EH (cell line): ENCODE data around the gene ARID1A.
A peak's percentile ranks its signal among the peaks of the same experiment; 100 is the strongest.
"Not testable (repeated sequence)": the region's sequence is repeated elsewhere in the genome, so short reads cannot be mapped to it uniquely, and the experiment has no call there.

Experiments used
- DNase-seq: peaks from one replicate; pipeline ENCODE4 v3.0.0-alpha.2; 2015; ENCODE audit warnings: low read depth

Gene ARID1A

DNA sequence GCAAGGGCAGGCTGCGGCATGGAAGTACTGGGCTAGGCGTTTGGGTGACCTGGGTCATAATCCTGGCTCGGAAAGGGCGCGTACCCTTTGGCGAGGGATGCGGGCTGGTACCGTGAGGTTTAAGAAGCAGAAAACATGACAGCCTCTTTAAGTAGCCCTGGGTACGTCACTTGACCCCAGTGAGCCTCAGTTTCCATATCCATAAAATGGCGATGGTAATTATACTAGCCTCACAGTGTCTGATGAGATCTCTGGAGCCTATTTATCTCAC, 92.6 kb downstream of the ARID1A start:
- DNase-seq: no peak

DNA sequence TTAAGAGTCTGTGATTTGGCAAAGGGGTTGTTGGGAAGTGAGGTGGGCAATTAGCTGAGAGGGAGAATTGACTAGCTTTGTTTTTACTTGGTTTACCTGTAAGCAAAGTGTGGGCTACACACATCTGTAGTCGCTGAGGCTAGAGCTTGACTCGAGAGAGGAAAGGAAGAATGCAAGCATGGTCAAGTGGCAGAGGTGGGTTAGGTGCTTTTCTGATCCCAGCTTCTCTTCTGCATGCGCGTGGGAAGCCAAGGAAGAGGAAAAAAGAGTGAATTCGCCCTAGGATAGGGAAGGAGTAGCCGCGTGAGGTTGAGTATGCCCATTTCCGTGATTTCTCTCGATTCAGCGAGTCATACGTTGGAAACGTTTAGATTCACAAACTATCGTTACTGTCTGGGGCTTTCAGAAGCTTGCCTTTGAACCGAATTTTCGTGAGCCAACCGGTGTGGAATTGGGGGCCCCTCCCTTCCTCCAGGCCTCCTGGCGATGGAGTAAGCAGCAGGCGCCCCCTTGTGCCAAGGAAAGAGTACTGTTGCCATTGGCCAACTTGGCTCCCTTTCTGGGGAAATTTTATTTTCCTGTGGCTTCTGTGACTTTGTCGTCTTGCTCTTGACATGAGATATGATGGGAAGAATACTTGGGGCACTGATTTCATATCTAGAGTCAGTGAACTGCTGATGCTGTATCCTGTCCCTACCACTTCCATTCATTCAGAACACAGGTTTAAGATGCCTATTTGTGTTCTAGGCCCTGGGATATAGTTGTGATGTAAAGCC, 93.2 kb downstream of the ARID1A start:
- DNase-seq: peak; percentile 88

DNA sequence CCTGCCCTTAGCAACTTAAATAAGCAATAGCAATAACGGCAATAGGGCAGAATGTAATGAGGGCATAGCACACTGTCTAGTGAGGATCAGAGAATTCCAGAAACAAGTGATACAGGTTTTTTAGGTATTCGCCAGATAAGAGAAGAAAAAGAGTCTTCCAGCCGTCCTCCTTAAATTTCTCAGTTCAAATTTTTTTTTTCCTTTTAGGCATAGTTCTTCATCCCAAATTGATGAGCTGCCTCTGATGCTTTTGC, 93.7 kb downstream of the ARID1A start:
- no peak for DNase-seq

DNA sequence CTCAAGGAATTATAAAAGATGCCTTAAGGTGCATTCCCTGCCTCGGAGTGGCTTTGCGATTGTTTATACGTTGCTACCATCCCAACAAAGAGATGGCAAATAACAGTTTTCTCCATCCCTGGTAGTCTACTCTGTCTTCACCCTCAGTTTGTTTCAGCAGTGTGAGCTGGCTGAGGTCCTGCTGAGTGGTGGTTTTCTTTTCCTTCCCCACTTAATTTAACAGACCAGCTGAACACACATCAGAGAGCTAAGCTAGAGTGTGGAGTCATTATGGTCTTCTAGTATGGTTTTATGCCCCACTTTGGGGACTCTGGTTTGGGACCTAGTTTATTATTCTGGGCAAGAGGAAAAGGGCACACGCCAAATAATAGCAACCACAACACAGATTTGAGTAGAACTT, 94.1 kb downstream of the ARID1A start:
- DNase-seq: no peak

DNA sequence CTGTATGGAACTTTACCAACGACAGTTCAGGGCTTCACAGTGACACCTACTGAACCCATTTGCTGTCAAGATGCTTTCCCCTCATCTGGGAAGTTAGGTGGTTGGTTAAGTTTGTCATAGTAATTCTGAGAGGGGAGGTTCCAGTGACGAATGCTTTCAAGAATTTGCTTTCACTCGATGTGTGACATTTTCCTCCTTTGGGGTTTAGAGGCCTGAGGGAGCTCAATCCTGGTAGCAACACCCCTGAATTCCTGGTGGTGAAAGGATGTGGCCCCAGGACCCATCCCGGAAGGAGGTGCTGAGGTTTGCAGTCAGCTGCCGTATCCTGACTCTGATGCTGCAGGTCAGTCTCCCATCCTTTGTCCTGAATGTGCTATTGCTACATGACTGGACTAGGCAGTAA, 94.7 kb downstream of the ARID1A start:
- DNase-seq: peak; percentile 55

DNA sequence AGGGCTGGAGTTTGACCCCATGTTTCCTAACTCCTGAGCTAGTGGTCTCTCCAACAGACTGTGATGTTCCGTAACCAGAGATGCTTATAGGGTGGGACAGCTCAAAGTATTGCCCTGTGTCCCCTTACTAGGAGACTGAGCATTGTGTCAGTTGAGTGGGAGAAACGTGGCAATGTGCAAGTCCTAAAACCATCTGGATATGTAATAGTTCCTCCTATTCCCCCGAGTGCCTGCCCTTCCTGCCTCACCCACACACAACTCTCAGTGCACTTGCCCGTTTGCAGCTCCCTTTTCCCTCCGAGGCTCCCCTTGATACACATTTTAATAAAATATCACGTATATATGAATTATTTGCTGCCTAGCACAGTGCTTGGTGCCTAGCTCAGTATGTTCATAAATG, 95.3 kb downstream of the ARID1A start:
- DNase-seq: no peak

DNA sequence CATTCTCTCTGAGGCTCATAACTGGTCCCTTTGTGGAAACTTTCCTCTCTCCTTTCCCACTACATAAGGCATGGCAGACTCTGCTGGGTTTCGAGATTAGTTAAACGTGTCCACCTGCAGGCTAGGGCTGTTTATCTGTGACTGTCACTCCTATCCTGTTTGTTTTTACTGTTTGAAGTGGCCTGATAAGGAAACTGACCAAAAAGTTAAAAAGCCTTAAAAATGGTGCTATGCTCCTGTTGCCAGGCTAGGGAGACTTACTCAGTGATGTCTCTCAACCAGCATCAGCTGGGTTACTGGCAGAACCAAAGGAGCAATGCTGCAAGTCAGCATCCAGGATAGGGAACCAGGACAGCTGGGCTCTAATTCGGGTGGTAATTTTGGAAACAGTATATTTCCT, 95.8 kb downstream of the ARID1A start:
- DNase-seq: no peak

DNA sequence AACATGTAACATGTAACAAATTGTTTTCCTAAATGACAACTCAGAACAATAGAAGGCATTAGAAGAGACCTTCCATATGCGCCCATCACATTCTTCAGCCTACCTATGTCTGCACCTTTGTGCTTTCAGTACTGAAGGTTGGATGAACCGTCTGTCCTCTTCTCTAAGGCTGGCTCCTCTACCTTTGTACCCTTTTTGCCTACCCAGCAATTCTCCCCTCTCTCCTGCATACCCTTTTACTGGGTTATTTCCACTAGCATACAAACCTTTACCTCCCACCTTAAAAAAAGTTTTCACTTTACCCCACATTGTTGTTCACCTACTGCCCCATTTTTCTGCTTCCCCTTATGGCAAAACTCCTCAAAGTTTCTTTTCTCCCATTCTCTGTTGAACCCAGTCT, 97.1 kb downstream of the ARID1A start:
- DNase-seq: no peak

DNA sequence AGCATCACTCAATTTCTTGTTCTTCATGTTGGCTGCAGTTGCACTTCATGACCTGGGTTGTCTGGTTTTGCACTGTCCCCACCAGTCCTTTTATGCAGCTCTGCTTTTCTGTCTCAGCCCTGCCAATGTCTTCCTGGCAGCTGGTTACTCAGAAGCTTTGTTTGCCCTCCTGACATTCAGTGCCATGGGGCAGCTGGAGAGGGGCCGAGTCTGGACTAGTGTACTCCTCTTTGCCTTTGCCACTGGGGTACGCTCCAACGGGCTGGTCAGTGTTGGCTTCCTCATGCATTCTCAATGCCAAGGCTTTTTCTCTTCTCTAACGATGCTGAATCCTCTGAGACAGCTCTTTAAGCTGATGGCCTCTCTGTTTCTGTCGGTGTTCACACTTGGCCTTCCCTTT, 98.6 kb downstream of the ARID1A start:
- DNase-seq: no peak

DNA sequence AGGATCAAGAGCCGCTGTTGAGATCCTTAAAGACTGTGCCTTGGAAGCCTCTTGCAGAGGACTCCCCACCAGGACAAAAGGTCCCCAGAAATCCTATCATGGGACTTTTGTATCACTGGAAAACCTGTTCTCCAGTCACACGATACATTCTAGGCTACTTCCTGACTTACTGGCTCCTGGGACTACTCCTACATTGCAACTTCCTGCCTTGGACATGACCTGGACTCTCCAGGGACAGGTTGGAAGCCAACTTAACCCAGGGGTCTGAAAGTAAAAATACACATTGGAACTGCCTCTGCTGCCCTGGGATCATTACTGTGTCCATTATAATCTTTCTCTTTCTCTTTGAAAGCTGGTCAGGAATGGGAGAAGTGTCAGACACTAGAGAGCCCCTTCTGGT, 101.8 kb downstream of the ARID1A start:
- DNase-seq: no peak

DNA sequence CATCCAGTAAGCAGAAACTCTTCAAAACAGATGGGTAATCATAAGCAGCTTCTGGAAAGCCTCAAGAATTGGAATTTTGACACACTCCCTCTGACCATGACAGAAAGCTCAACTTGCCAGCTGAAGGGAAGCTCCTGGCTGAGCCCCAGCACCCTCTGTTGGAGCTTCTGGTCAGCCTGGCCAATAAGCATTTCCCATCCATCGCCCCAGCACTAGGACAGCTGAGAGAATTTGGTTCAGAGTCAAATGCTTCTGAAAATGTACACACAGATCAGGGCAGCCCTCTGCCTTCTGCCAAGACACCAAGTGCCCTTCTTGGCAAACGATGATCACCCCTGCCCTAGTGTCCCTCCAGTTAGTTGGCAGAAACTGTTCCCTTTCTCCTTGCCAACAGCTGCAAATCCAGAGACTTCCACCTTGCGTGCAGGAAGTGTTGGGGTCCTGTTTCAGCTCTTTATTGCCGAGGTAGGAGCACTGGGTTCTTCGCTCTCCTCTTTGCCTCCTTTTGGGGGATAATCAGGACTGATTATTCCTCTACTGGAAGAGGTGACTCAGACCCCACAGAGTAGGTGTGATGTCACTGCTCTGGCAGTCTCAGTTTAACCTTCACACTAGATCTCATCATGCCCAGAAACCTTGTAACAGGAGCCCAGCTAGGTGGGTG, 103.8 kb downstream of the ARID1A start:
- peak; percentile 83 for DNase-seq

DNA sequence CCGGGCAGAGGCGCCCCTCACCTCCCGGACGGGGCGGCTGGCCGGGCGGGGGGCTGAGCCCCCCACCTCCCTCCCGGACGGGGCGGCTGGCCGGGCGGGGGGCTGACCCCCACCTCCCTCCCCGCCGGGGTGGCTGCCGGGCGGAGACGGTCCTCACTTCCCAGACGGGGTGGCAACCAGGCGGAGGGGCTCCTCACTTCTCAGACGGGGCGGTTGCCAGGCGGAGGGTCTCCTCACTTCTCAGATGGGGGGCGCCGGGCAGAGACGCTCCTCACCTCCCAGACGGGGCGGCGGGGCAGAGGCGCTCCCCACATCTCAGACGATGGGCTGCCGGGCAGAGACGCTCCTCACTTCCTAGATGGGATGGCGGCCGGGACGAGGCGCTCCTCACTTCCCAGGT, 108.1 kb downstream of the ARID1A start:
- DNase-seq: not testable (repeated sequence)

DNA sequence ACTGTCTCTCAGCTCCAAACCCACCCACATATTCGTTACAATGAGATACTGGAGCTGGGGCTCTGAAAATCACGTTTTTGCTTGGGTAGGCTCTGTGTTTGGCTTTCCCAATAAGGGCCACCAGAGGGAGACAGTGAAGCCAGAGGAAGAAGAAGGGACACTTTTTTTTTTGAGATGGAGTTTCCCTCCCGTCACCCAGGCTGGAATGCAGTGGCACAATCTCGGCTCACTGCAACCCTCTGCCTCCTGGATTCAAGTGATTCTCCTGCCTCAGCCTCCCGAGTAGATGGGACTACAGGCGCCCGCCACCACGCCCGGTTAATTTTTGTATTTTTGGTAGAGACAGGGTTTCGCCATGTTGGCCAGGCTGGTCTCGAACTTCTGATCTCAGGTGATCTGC, 114.3 kb downstream of the ARID1A start:
- DNase-seq: peak; percentile 73

DNA sequence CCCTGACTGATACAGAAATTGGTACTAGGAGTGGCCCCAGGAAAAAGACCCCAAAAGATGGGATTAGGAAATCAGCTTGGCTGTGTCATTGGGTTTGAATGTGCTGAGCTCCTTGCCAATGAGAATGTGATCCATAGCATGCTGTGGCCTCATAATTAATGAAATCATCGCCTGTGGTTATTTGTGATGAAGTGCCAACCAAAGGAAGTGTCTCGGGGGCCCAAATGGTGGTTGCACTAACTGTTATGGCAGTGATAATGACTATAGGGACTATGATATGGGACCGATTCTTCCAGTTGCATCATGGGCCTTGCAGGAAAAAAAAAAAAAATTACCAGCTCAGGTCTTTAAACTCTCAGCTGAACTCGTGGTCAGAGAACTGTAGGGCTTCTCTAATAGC, 115.2 kb downstream of the ARID1A start:
- no peak for DNase-seq

DNA sequence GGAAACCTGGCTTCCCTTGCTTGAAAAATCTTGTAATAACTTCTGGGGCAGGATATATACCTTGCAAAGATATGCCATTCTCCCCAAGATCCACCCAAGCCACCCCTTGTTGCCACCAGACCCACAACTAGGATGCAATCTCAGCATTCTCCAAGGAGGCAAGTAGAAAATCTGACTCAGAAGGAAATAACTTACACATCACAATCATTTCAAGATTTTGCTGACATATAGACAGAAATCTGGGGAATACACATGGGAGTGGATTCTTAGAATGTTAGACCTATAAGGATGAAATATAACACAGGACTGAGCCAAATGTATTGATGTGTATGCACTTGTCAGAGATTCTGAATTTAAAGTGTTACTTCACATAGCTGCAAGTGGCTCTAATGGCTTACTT, 115.9 kb downstream of the ARID1A start:
- DNase-seq: no peak

DNA sequence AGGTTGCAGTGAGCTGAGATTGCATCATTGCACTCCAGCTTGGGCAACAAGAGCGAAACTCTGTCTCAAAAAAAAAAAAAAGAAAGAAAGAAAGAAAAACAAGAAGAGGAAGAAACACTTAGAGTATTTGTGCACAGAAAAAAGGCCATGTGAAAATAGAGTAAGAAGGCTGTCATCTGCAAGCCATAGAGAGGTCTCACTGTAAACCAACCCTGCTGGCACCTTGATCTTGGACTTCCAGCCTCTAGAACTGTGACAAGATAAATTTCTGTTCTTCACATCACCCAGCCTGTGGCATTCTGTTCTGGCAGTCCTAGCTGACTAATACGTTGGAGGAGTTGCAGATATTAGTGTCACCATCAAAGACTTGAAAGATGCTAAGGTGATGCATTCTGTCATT, 118.6 kb downstream of the ARID1A start:
- DNase-seq: no peak

DNA sequence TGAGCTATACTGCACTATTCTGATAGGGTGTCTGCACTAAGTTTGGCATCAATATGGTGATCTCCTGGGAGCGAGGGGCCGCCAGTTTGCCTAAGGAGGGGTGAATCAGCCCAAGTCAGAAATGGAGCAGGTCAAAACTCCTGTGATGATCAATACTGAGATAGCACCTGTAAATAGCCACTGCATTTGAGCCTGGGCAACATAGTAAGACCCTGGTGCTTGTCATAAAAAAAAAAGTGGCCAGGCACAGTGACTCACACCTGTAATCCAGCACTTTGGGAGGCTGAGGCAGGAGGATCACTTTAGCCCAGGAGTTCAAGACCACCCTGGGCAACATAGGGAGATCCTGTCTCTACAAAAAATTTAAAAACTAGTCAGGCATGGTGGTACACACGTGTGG, 119.1 kb downstream of the ARID1A start:
- no peak for DNase-seq

DNA sequence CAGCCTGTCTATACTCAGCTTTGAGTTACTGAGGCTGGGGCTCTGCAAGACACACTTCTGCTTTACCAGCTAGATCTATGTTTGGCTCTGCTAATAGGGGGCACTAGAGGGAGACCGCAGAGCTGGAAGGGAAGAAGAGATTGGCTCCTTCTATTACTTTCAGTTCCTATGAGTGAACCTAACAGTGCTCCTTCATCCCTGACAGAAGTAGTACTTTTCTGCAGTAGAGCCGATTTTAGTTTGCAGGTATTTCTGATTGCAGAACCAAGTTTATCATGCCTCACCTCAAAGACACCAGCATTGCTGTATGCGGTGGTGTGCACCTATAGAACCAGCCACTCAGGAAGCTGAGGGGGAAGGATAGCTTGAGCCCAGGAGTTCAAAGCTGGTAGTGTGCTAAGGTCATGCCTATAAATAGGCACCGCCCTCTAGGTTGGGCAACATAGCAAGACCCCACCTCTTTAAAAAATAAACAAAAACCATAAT, 125.0 kb downstream of the ARID1A start:
- DNase-seq: no peak

DNA sequence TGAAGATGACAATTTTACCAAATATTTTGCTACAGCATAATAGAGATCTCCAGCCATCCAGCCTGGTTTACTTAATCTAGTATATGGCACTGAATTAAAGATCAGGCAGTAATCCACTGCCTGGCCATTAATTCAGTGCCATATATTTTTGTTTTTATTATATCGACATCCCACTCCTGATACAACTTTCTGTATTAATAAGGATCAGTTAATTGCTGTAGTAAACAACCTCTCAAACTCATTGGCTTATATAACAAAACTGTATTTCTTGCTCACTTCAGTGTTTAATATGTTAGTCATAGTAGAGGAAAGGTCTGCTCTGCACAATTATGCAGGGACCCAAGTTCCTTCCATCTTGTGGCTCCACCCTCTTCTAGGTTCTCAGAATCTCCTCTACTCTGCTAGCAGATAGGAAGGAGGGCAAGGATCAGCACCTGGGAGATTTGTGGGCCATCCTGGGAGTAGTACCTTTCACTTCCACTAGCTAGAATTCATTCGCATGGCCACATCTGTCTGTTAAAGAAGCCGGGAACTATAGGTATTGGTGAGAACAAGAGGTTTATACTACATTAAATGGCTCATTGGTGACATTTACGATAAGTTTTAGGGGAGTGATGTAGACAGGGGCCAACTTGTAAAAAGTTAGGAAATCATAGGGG, 127.1 kb downstream of the ARID1A start:
- DNase-seq: no peak

DNA sequence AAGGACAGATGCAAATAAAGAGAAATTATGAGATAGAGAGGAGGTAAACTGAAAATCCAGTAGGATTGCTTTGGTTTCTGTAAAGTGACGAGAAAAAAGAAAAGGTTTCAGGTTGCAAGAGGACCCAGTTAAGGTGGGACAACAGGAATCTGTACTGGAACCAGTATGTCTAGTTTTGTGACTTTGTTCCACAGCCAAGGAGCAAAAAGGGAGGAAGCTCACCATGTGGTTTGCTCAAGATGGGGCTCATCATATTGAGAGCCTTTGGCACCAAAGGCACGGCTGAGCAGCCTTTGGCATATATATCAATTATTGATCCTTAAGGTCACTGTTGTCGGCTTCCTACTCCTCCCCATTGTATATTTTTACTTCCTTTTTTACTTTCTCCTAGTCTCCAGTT, 128.9 kb downstream of the ARID1A start:
- DNase-seq: no peak

DNA sequence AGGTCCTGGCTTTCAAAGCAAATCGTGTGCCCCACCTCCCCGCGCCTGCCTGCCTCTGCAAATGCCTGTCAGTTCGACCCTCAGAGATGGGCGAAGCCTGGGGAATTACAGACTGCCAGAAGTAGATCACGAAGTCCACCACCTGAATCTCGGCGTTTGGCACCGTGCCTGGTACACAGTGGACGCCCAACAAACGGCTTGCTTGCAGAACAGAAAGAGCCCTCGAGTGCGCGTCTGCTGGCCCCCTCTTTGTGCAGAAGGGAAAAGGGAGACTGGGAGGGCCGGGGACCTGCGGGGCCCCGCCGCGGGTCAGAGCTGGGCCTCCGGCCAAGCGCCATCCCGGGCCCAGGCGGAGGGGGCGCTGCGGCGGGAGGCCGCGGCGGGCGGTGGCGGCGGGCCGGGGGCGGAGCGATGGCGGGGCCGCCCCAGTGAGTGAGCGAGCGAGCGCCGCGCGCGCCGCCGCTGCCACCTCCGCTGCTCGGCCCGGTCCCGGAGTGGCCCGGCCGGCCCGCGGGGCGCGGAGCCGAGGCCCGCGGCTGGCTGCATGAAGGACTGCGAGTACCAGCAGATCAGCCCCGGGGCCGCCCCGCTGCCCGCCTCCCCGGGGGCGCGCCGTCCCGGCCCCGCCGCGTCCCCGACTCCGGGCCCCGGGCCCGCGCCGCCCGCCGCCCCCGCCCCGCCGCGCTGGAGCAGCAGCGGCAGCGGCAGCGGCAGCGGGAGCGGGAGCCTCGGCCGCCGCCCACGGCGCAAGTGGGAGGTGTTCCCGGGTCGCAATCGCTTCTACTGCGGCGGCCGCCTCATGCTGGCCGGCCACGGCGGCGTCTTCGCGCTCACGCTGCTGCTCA, 130.7 kb downstream of the ARID1A start, which contains the start of gene ZDHHC18:
Gene ZDHHC18 (plus strand): TSS at position 428 of the 845 bp plus-strand sequence. CDS start 117 bp downstream, at position 545.
- DNase-seq: peak; percentile 66

DNA sequence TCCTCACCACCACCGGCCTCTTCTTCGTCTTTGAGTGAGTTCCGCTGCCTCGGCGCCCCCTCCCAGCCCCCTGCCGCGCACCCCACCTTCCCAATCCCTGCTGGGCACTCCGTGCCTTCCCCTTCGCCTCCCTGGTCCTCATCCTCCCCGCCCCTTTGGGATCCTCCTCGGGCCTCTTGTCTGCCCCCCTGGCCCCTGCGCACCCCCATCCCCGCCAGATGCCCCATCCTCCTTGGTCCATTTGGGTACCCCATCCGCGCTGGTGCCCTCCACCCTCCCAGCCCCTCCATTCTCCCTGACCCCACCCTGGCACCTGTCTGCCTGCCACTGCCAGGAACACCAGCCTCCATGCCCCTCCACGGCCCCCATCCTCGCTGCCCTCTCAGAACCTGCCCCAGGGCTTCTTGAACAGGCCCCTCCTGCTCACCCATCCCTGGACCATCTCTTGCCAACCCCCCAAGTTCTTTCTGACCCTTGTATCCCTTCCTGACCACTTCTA, 131.3 kb downstream of the ARID1A start:
- DNase-seq: no peak

DNA sequence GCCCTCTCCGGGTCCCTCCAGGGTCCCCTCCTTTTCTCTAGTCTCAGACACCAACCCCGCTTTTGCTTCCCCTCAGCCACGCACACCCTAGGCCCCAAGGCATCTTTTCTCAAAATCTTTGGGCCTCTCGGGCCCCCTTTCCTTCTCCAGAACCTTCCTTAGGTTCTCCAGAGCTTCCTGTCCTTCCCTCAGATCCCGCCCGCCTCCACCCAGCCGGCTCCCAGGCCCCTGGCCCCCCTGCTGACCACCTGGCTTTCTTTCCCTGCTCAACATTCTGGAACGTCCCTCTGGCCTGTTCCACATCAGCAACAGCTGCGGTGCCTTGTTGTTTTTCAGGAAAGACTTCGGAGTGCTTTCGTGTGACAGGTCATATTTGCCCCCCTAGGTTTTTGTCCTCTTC, 131.8 kb downstream of the ARID1A start:
- no peak for DNase-seq
